ENCODE results near the gene BEND3.

DNA sequence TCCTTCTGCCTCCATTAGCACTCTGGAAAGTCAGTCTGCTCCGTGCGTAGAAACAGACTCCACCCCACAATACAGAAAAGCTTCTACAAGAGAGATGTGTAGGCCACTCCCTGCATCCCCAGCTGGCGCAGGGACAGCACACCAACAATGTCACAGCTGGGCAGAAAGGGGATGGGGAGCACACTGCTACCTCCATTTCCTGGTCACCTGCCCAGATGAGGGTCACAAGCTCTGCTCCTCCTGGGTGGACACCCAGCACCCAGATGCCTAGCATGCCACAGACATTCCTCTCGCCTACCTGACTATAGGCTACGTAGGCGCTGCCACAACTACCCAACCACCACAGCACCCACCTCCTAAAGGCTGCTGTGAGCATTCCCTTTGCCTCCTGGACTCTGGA is 12.2 kb downstream of the BEND3 start:
- TF ChIP-seq, protein P1, sequence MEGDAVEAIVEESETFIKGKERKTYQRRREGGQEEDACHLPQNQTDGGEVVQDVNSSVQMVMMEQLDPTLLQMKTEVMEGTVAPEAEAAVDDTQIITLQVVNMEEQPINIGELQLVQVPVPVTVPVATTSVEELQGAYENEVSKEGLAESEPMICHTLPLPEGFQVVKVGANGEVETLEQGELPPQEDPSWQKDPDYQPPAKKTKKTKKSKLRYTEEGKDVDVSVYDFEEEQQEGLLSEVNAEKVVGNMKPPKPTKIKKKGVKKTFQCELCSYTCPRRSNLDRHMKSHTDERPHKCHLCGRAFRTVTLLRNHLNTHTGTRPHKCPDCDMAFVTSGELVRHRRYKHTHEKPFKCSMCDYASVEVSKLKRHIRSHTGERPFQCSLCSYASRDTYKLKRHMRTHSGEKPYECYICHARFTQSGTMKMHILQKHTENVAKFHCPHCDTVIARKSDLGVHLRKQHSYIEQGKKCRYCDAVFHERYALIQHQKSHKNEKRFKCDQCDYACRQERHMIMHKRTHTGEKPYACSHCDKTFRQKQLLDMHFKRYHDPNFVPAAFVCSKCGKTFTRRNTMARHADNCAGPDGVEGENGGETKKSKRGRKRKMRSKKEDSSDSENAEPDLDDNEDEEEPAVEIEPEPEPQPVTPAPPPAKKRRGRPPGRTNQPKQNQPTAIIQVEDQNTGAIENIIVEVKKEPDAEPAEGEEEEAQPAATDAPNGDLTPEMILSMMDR (IDR thresholded peaks at IDR 0.05), result no peak
- no peak for TF ChIP-seq POLR2AphosphoS5 (IDR thresholded peaks at IDR 0.05)
